Fibroblast of lung (primary cell): ENCODE results near the gene PPP2R3B. TPM values are rescaled to one million over a fixed set of nuclear protein-coding genes. Genes with fewer than 3 reads are reported as not detected.
"Not testable (repeated sequence)": the region's sequence is repeated elsewhere in the genome, so short reads cannot be mapped to it uniquely, and the experiment has no call there.

ENCODE experiments used
- DNase-seq, 2 donors: peaks; one replicate each; pipeline versions ENCODE4 v3.0.0 to v3.0.0-alpha.2; 2010; ENCODE audit warnings: low read depth in 2 of 2
- H2AFZ ChIP-seq: 2 replicates; pipeline ENCODE4 v1.5.1; 2012; ENCODE audit warnings: low read length, control low read depth, inconsistent platforms
- H3K27ac ChIP-seq: 2 replicates; pipeline ENCODE4 v1.5.1; 2011; ENCODE audit warnings: low read length, control low read depth; ENCODE audit not compliant: insufficient read depth
- H3K27me3 ChIP-seq: 2 replicates; pipeline ENCODE4 v1.5.1; 2011; ENCODE audit warnings: mild to moderate bottlenecking, low read length; ENCODE audit not compliant: control insufficient read depth, insufficient read depth
- H3K36me3 ChIP-seq: 2 replicates; pipeline ENCODE4 v1.5.1; 2011; ENCODE audit warnings: low read length; ENCODE audit not compliant: control insufficient read depth, insufficient read depth
- H3K4me1 ChIP-seq: 2 replicates; pipeline ENCODE4 v1.5.1; 2011; ENCODE audit warnings: low read length; ENCODE audit not compliant: control insufficient read depth, insufficient read depth; ENCODE audit errors: extremely low read depth
- H3K4me2 ChIP-seq: 2 replicates; pipeline ENCODE4 v1.5.1; 2011; ENCODE audit warnings: low read length, control low read depth; ENCODE audit not compliant: insufficient read depth; ENCODE audit errors: extremely low read depth
- H3K4me3 ChIP-seq, 4 experiments: fragments of 200-600 bp in 1 of 4; sonication (generic) in 1 of 4; replicated peaks in 1 of 4; 2 replicates each; pipeline ENCODE4 v1.5.1; 2011 to 2016; ENCODE audit warnings: low read length in 4 of 4, low read depth in 3 of 4, mild to moderate bottlenecking in 3 of 4, control low read depth in 2 of 4, inconsistent platforms in 1 of 4, mixed read lengths in 1 of 4; ENCODE audit not compliant: insufficient read depth in 1 of 4; ENCODE audit errors: control extremely low read depth in 1 of 4
- H3K79me2 ChIP-seq: 2 replicates; pipeline ENCODE4 v1.5.1; 2012; ENCODE audit warnings: mild to moderate bottlenecking, low read length, inconsistent platforms; ENCODE audit not compliant: control insufficient read depth, insufficient read depth
- H3K9ac ChIP-seq: 2 replicates; pipeline ENCODE4 v1.5.1; 2011; ENCODE audit warnings: mild to moderate bottlenecking, low read length, control low read depth; ENCODE audit not compliant: insufficient read depth
- H3K9me3 ChIP-seq: 2 replicates; pipeline ENCODE4 v1.5.1; 2012; ENCODE audit warnings: low read depth, low read length; ENCODE audit not compliant: control insufficient read depth, insufficient read depth
- H4K20me1 ChIP-seq: 2 replicates; pipeline ENCODE4 v1.5.1; 2011; ENCODE audit warnings: low read length; ENCODE audit not compliant: control insufficient read depth, insufficient read depth; ENCODE audit errors: extremely low read depth
- CTCF ChIP-seq, 2 donors: IDR thresholded peaks in 1 of 2; conservative IDR thresholded peaks in 1 of 2; 1 replicate in 1 of 2; 2 replicates in 1 of 2; pipeline ENCODE4 v1.5.1; 2011 to 2012; ENCODE audit warnings: low read length in 2 of 2, control low read depth in 1 of 2, inconsistent platforms in 1 of 2, low read depth in 1 of 2, mild to moderate bottlenecking in 1 of 2
- EZH2 ChIP-seq: IDR thresholded peaks from 2 replicates; pipeline ENCODE4 v1.5.1; 2012; ENCODE audit warnings: low read length, control low read depth, mild to moderate bottlenecking; ENCODE audit errors: missing control alignments
- polyA plus RNA-seq, 2 donors: library from polyadenylated mRNA; depleted of rRNA in 1 of 2; stranded (reverse) in 1 of 2; unstranded in 1 of 2; fragments of >200 nt; gene quantifications; 2 replicates each; pipeline ENCODE4 v1.2.1, GENCODE V29; 2011 to 2012; ENCODE audit warnings: missing spikeins in 1 of 2
- total RNA-seq: library from RNA; depleted of rRNA; stranded (reverse); fragments of >200 nt; gene quantifications from 2 replicates; pipeline ENCODE4 v1.2.1, GENCODE V29; 2014

PPP2R3B gene
- total and polyA plus RNA-seq, 2 donors (not counting 1 experiment from before 2014, with no cell fraction given) = 3.2 to 14.7 TPM

- Histone ChIP-seq H4K20me1 (no peaks in the 10 kb centered on the region), H3K27me3 (no peaks in the 10 kb centered on the region), H3K4me1 (no peaks in the 10 kb centered on the region), H3K4me3 (no peak overlapping the region), H2AFZ (no peak overlapping the region), H3K27ac (no peak overlapping the region), H3K9ac (no peak overlapping the region), H3K9me3 (no peaks in the 10 kb centered on the region), H3K36me3 (peaks cover 27% of the 10 kb centered on the region), H3K4me2 (no peak overlapping the region), H3K79me2 (no peaks in the 10 kb centered on the region)
- no peak for DNase-seq
- TF ChIP-seq EZH2 (no peak), CTCF (conservative IDR thresholded peaks at IDR 0.05 in 1 of 2, IDR thresholded peaks at IDR 0.05 in 1 of 2; ENCODE audit: low read depth in 1 of 2, low read length in 2 of 2) (no peak)
These were observed 79.2 kb downstream of the PPP2R3B start for GRCh38 chrX:307261-308111.

GRCh38 chrX:306614-307251 is 80.0 kb downstream of the PPP2R3B start:
- not testable (repeated sequence) for H3K4me1 ChIP-seq, H3K9ac ChIP-seq, H2AFZ ChIP-seq, H3K4me3 ChIP-seq, DNase-seq, H3K9me3 ChIP-seq, H3K27ac ChIP-seq, H3K79me2 ChIP-seq, H3K4me2 ChIP-seq, H3K27me3 ChIP-seq, H4K20me1 ChIP-seq
- H3K36me3 ChIP-seq = peaks cover 20% of the 10 kb centered on the region

GRCh38 chrX:305781-306613 is 80.7 kb downstream of the PPP2R3B start:
- not testable (repeated sequence) for H3K27ac ChIP-seq, H2AFZ ChIP-seq, DNase-seq, H3K79me2 ChIP-seq, H3K27me3 ChIP-seq, H3K4me1 ChIP-seq, H3K4me3 ChIP-seq, H4K20me1 ChIP-seq, H3K4me2 ChIP-seq, H3K9me3 ChIP-seq, H3K9ac ChIP-seq
- H3K36me3 ChIP-seq = peaks cover 14% of the 10 kb centered on the region
